A673 (cell line): ENCODE results near the gene AFAP1L1. TPM values are rescaled to one million over a fixed set of nuclear protein-coding genes. Genes with fewer than 3 reads are reported as not detected.

Experiments used
- BruUV-seq: library from RNA; stranded (reverse); fragments of 400-500 nt; replicated peaks from 2 replicates; lab custom pipeline; 2021; lab: Mats Ljungman, UMichigan
- CTCF ChIA-PET: fragments of 300-600 bp; sonication (Branson Sonifier 250); formaldehyde crosslinking; loops from one replicate; lab custom pipeline; 2022; ENCODE audit warnings: antibody characterized with exemption; lab: Charles Lee
- POLR2A ChIA-PET: fragments of 300-600 bp; sonication (Branson Sonifier 250); formaldehyde crosslinking; loops from one replicate; lab custom pipeline; 2022; ENCODE audit warnings: antibody characterized with exemption; ENCODE audit not compliant: low non-redundant PET; lab: Charles Lee
- DNase-seq: peaks from one replicate; pipeline ENCODE4 v3.0.0-alpha.2; 2015; ENCODE audit warnings: low spot score
- H3K27ac ChIP-seq: fragments of 200-600 bp; sonication (generic); 2 replicates; pipeline ENCODE4 v1.5.1; 2016; ENCODE audit warnings: mixed run types, low read depth, mild to moderate bottlenecking, mixed read lengths, antibody characterized with exemption, low read length; ENCODE audit not compliant: poor library complexity, severe bottlenecking
- H3K27me3 ChIP-seq: fragments of 200-600 bp; sonication (generic); replicated peaks from 2 replicates; pipeline ENCODE4 v1.6.1; 2017; ENCODE audit warnings: mixed run types, low read depth, mild to moderate bottlenecking, mixed read lengths, antibody characterized with exemption, low read length; ENCODE audit not compliant: insufficient read depth, poor library complexity
- H3K36me3 ChIP-seq: fragments of 200-600 bp; sonication (generic); 2 replicates; pipeline ENCODE4 v1.6.1; 2016; ENCODE audit warnings: mixed run types, mild to moderate bottlenecking, mixed read lengths, antibody characterized with exemption, low read length; ENCODE audit not compliant: insufficient read depth, poor library complexity, severe bottlenecking
- H3K4me1 ChIP-seq: fragments of 200-600 bp; sonication (generic); 2 replicates; pipeline ENCODE4 v1.6.1; 2017; ENCODE audit warnings: mixed run types, mild to moderate bottlenecking, mixed read lengths, antibody characterized with exemption, low read length; ENCODE audit not compliant: insufficient read depth, poor library complexity, severe bottlenecking
- H3K4me3 ChIP-seq: fragments of 200-600 bp; sonication (generic); 2 replicates; pipeline ENCODE4 v1.5.1; 2016; ENCODE audit warnings: low read depth, mixed run types, mild to moderate bottlenecking, mixed read lengths, low read length; ENCODE audit not compliant: poor library complexity, severe bottlenecking
- H3K9me3 ChIP-seq: fragments of 200-600 bp; sonication (generic); 2 replicates; pipeline ENCODE4 v1.6.1; 2016; ENCODE audit warnings: mixed run types, low read depth, mild to moderate bottlenecking, mixed read lengths, antibody characterized with exemption, low read length; ENCODE audit not compliant: poor library complexity, severe bottlenecking
- EZH2 ChIP-seq: fragments of 200-600 bp; sonication (generic); IDR thresholded peaks from 2 replicates; pipeline ENCODE4 v1.6.1; 2017; ENCODE audit warnings: borderline replicate concordance, low read depth, mild to moderate bottlenecking, mixed read lengths, antibody characterized with exemption, low read length; ENCODE audit not compliant: poor library complexity, severe bottlenecking
- intact Hi-C: fragments of 100-400 bp; cut with micrococcal nuclease; formaldehyde crosslinking; loops from one replicate; pipeline ENCODE4 v1.10.0; 2022; ENCODE audit not compliant: unreplicated experiment
- total RNA-seq: library from RNA; stranded (reverse); gene quantifications from 2 replicates; pipeline ENCODE4 v1.2.3, GENCODE V29; 2021
- TF ChIP-seq, protein P1 (sequence below): fragments of 300-800, 200-600 bp; sonication (generic); conservative IDR thresholded peaks from 2 replicates; pipeline ENCODE4 v1.5.1; 2017; ENCODE audit warnings: low read depth, mild to moderate bottlenecking, antibody characterized with exemption, low read length, moderate library complexity, mixed read lengths

The AFAP1L1 gene
- total RNA-seq, 1 experiment from 2014 or later: 0.21 TPM

- intact Hi-C loops: loop anchor here (5.0 kb wide), 1 partner anchor 67 kb away; no protein-coding TSS in a partner anchor
- POLR2A ChIA-PET: no interaction called here
- H3K9me3 ChIP-seq: no peaks in the 10 kb centered on the region
- BruUV-seq: no TSS peak
- TF ChIP-seq, protein P1, sequence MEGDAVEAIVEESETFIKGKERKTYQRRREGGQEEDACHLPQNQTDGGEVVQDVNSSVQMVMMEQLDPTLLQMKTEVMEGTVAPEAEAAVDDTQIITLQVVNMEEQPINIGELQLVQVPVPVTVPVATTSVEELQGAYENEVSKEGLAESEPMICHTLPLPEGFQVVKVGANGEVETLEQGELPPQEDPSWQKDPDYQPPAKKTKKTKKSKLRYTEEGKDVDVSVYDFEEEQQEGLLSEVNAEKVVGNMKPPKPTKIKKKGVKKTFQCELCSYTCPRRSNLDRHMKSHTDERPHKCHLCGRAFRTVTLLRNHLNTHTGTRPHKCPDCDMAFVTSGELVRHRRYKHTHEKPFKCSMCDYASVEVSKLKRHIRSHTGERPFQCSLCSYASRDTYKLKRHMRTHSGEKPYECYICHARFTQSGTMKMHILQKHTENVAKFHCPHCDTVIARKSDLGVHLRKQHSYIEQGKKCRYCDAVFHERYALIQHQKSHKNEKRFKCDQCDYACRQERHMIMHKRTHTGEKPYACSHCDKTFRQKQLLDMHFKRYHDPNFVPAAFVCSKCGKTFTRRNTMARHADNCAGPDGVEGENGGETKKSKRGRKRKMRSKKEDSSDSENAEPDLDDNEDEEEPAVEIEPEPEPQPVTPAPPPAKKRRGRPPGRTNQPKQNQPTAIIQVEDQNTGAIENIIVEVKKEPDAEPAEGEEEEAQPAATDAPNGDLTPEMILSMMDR: no peak
- TF ChIP-seq EZH2: no peak
- no peak overlapping the region for H3K4me3 ChIP-seq
- CTCF ChIA-PET: interaction anchor here (0.7 kb wide), 1 partner anchor 67 kb away, joined by 3 read pairs; no protein-coding TSS in a partner anchor
- no peaks in the 10 kb centered on the region for H3K27me3 ChIP-seq
- no peak overlapping the region for H3K27ac ChIP-seq
- DNase-seq: no peak
- no peaks in the 10 kb centered on the region for H3K4me1 ChIP-seq
- H3K36me3 ChIP-seq: no peaks in the 10 kb centered on the region
These were observed 93.8 kb downstream of the AFAP1L1 start for GRCh38 chr5:149365418-149365817.

GRCh38 chr5:149366169-149366729, 94.6 kb downstream of the AFAP1L1 start:
- Histone ChIP-seq H3K36me3 (no peaks in the 10 kb centered on the region), H3K4me3 (no peak overlapping the region), H3K27ac (no peak overlapping the region), H3K9me3 (no peaks in the 10 kb centered on the region), H3K27me3 (no peaks in the 10 kb centered on the region), H3K4me1 (no peaks in the 10 kb centered on the region)
- intact Hi-C loops: loop anchor here (5.0 kb wide), 1 partner anchor 66 kb away; no protein-coding TSS in a partner anchor
- TF ChIP-seq EZH2: no peak
- TF ChIP-seq, protein P1: no peak
- POLR2A ChIA-PET: no interaction called here
- BruUV-seq: no TSS peak
- CTCF ChIA-PET: interaction anchor here (0.5 to 1.6 kb wide), 4 partner anchors 8 to 1096 kb away, joined by 3 to 12 read pairs (median 8); partner anchors contain the start of gene PCYOX1L
- no peak for DNase-seq

DNA sequence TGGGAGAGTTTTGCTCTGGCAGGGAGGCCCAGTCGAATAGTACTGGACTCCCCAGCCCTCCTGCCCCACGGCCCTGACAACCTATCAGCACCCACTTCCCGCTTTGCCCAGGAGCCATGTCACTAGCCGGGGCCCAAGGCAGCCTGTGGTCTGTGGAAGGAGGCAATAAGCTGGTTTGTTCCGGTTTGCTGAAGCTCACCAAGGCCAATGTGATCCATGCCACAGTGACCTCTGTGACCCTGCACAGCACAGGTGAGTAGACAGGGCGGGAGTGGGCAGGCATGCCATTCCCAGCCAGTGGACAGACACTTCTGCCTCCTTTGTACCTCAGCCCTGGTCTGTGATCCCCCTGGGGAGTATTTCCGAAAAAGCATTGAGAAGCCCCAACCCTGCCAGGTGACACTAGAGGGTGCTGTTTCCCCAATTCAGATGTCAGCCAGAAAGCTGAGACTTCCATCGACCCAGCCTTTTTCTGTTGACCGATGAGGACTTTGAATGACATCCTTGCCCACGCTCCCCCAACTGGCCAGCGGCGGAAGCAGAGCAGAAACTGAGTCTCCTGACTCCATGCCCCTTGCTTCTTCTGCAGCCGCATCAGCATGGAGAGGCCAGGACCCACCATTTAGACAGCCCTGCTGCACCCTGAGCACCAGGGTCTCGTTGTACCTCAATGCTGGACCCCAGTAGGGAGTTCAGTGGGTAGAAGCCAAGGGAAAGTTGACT, 95.8 kb downstream of the AFAP1L1 start:
- ChIA-PET POLR2A (no interaction called here), CTCF (interaction anchor here (0.6 to 2.2 kb wide), 6 partner anchors 9 to 251 kb away, joined by 3 to 11 read pairs (median 4); partner anchors contain the start of genes IL17B and PCYOX1L)
- TF ChIP-seq, protein P1: peak; percentile 88
- TF ChIP-seq EZH2: no peak
- peak; percentile 83 for DNase-seq
- no peaks in the 10 kb centered on the region for H3K4me1 ChIP-seq
- no peak overlapping the region for H3K4me3 ChIP-seq
- intact Hi-C loops: loop anchor here (5.0 kb wide), 1 partner anchor 65 kb away; no protein-coding TSS in a partner anchor
- H3K36me3 ChIP-seq: no peaks in the 10 kb centered on the region
- H3K9me3 ChIP-seq: no peaks in the 10 kb centered on the region
- no peaks in the 10 kb centered on the region for H3K27me3 ChIP-seq
- no TSS peak for BruUV-seq
- no peak overlapping the region for H3K27ac ChIP-seq
